Mucosa of stomach (tissue), 1 donor: ENCODE results near the gene FXYD7.
"Not testable (repeated sequence)": the region's sequence is repeated elsewhere in the genome, so short reads cannot be mapped to it uniquely, and the experiment has no call there.

Experiments
- H3K27me3 ChIP-seq: one replicate; pipeline ENCODE4 v1.7.0; 2013; ENCODE audit warnings: mild to moderate bottlenecking, low read length; ENCODE audit not compliant: control insufficient read depth, insufficient read depth
- H3K36me3 ChIP-seq: one replicate; pipeline ENCODE4 v1.7.0; 2013; ENCODE audit warnings: low read length; ENCODE audit not compliant: control insufficient read depth, insufficient read depth
- H3K4me1 ChIP-seq: one replicate; pipeline ENCODE4 v1.7.0; 2013; ENCODE audit warnings: mild to moderate bottlenecking, low read length; ENCODE audit not compliant: control insufficient read depth, insufficient read depth
- H3K4me3 ChIP-seq: one replicate; pipeline ENCODE4 v1.7.0; 2013; ENCODE audit warnings: low read length
- H3K9ac ChIP-seq: one replicate; pipeline ENCODE4 v1.7.0; 2013; ENCODE audit warnings: mild to moderate bottlenecking, low read length, moderate library complexity
- H3K9me3 ChIP-seq: one replicate; pipeline ENCODE4 v1.7.0; 2013; ENCODE audit warnings: mild to moderate bottlenecking, low read length, moderate library complexity; ENCODE audit not compliant: control insufficient read depth
- donor health status: Pancreatic carcinoma.

The FXYD7 gene

DNA sequence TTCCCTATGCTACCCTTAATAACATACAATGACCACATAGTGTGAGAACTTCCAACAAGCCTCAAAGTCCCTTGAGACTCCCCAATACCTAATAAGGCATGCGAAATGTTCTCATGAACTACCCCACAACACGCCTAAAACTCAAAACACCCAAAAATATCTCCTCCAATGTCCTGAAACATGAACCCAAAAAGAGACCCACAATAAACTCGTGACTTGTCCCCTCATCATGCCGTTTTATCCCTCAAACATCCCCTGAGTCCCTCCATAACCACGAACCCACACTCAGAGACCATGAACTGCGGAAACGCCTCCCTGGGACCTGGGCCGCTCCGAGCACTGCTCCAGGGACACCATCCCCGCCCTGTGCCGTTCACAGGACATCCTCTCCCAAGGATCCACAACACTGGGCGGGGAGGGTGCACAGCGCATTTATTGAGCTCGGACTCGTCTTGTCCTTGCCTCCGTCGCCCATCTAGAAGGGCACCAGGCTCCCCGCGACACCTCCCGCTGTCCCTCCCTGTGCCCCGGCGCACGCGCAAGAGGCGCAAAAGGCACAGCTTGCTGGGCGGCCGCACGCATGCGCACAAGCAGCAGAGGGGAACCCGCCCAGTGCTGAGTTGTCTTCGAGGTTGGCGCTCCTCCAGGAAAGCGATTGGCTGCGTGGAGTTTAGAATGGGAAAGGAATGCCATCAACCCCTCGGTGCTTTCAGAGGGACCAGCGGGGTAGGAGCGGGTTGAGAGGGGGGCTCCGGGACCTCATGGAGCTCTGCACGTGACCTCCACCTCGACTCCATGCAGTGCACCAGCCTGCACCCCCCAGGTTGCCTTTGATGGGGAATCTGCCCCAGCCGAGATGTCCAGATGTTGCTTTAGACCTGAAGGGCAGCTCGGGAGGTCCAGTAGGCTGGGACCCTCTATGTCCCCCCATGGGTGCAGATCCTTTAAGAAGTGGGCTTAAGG, 18.7 kb upstream of the FXYD7 start:
- H3K4me1 ChIP-seq: peaks cover 63% of the 10 kb centered on the region
- no peaks in the 10 kb centered on the region for H3K9me3 ChIP-seq
- peak overlapping the region; percentile 57 for H3K9ac ChIP-seq
- peaks cover 6% of the 10 kb centered on the region for H3K36me3 ChIP-seq
- H3K4me3 ChIP-seq: peak overlapping the region; percentile 31
- H3K27me3 ChIP-seq: no peaks in the 10 kb centered on the region

DNA sequence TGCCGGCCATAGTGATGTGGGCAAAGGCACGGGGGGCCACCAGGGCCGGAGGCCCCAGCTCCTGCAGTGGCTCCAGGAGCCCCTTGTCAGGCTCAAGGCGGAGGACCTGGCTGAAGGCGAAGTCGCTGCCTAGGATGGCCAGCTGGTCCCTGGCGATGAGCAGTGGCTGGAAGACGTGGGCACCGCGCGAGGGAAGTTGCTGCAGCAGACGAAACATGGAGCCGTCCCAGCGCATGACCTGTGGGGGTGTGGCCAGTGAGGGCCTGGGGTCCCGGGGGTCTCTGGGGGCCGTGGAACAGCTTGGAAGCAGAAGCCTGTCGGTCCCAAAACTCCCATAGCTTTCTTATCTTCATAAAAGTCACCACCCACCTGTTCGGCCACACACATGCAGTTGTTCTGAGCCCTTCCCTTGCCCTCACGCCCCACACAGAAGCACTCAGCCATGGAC, 17.8 kb upstream of the FXYD7 start:
- H3K27me3 ChIP-seq: no peaks in the 10 kb centered on the region
- no peak overlapping the region for H3K4me3 ChIP-seq
- peaks cover 55% of the 10 kb centered on the region for H3K4me1 ChIP-seq
- H3K9me3 ChIP-seq: no peaks in the 10 kb centered on the region
- H3K9ac ChIP-seq: peak overlapping the region; percentile 57
- H3K36me3 ChIP-seq: peaks cover 6% of the 10 kb centered on the region

DNA sequence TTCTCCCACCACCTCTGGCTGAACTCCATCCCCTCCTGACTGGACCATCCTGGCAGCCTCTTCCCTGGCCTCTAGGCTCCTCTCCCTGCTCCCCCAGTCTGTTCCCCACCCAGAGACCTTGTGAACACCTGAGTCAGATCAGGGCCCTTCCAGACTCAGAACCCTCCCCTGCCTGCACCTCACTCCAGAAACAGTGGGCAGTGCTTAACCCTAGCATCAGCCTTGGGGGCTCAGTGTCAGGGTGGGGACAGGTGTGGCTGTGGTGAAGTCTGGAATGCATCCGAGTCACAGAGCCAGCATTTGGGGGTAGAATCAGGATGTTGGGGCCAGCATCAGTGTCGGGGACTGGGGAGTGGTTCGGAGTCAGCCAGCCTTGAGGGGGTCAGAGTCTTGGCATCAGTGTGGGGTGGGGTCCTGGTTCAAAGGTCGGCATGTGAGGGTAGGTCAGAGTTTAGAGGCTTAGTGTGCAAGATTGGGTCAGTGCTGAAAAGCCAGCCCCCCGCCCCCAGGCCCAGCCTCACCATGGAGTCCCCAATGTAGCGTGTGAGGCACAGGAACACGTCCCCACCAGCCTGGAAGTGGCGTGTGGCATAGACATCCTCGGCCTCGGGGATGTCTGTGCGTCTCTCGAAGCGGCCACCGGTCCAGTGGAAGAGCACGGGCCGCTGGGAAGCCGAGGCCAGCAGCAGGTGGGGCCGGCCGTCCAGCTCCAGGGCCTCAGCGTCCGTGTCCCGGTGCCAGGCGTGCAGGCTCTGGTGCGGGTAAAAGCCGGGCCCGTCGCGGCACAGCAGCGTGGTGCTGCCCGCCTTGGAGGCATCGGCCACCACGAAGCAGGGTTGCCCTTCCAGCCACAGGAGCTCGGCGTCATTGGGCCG, 17.1 kb upstream of the FXYD7 start:
- H3K27me3 ChIP-seq: no peaks in the 10 kb centered on the region
- peaks cover 50% of the 10 kb centered on the region for H3K4me1 ChIP-seq
- H3K9me3 ChIP-seq: no peaks in the 10 kb centered on the region
- H3K9ac ChIP-seq: no peak overlapping the region
- H3K36me3 ChIP-seq: peaks cover 6% of the 10 kb centered on the region
- H3K4me3 ChIP-seq: no peak overlapping the region

DNA sequence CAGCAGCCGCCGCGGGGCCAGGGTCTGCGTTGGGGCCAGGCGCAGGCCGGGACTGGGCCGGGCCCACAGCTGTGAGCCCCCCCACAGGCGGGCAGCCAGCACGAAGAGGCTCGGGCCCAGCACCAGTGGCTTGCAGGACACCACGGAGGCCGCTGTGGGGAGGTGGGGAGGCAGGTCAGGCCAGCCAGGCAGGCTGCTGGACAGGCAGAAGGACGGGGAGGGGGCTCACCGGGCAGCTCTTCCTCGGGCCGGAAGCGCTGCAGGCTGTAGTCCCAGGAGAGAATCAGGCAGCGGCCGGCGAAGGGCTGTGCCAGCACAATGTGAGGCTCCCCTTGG, 16.5 kb upstream of the FXYD7 start:
- Histone ChIP-seq H3K36me3 (peaks cover 3% of the 10 kb centered on the region), H3K9ac (no peak overlapping the region), H3K9me3 (no peaks in the 10 kb centered on the region), H3K4me1 (peaks cover 44% of the 10 kb centered on the region), H3K27me3 (no peaks in the 10 kb centered on the region), H3K4me3 (no peak overlapping the region)

DNA sequence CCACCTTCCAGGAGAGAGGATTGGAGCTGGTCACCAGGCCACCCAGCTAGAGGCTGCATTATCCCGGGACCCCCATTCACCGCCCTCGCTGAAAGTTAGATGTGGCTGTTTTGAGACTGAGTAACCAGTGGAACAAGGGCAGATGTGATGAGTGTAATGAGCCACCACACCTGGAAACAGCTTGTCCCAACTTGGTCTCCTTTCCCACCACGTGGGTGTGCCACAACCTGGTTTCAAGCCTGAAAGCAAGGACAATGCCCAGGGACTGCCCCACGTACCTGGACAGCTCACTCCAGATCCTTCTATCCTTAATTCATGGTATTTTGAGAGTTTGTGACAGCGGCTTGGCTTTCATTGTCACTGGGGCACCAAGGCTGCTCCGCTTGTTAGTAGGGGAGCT, 15.2 kb upstream of the FXYD7 start:
- Histone ChIP-seq H3K9ac (no peak overlapping the region), H3K4me1 (peaks cover 31% of the 10 kb centered on the region), H3K9me3 (no peaks in the 10 kb centered on the region), H3K4me3 (no peak overlapping the region), H3K27me3 (no peaks in the 10 kb centered on the region), H3K36me3 (no peaks in the 10 kb centered on the region)

DNA sequence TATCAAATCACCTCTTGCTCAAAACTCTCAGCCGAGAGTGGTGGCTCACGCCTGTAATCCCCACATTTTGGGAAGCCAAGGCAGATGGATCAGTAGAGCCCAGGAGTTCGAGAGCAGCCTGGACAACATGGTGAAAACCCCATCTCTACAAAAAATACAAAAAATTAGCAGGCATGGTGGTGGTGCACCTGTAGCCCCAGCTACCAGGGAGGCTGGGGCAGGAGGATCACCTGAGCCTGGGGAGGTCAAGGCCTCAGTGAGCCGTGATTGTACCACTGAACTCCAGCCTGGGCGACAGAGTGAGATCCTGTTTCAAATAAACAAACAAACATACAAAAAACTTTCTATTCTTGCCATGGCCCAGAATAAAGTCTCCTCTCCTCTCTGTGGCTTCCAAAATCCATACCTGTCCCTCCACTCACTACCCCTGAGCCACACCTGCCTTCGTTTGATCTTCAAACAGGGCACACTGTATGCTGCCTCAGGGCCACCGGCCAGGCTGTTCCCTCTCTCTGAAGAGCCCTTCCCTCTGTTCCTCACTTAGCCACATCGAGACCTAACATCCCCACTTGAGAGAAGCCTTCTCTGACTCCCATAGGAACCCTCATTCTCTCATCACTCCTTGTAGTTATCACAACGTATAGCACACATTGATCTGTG, 14.5 kb upstream of the FXYD7 start:
- Histone ChIP-seq H3K27me3 (no peaks in the 10 kb centered on the region), H3K36me3 (no peaks in the 10 kb centered on the region), H3K9me3 (no peaks in the 10 kb centered on the region), H3K4me1 (peaks cover 25% of the 10 kb centered on the region), H3K9ac (no peak overlapping the region), H3K4me3 (no peak overlapping the region)

DNA sequence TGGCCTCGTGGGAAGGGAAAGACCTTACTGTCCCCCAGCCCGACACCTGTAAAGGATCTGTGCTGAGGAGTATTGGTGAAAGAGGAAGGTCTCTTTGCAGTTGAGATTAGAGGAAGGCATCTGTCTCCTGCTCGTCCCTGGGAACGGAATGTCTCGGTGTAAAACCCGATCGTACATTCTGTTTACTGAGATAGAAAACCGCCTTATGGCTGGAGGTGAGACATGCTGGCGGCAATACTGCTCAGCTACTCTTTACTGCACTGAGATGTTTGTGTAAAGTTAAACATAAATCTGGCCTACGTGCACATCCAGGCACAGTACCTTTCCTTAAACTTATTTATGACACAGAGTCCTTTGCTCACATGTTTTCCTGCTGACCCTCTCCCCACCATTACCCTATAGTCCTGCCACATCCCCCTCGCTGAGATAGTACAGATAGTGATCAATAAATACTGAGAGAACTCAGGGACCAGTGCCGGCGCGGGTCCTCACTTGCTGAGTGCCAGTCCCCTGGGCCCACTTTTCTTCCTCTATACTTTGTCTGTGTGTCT, 13.3 kb upstream of the FXYD7 start:
- H3K4me3 ChIP-seq, H3K27me3 ChIP-seq, H3K9ac ChIP-seq, H3K9me3 ChIP-seq, H3K36me3 ChIP-seq: not testable (repeated sequence)
- peaks cover 13% of the 10 kb centered on the region for H3K4me1 ChIP-seq

DNA sequence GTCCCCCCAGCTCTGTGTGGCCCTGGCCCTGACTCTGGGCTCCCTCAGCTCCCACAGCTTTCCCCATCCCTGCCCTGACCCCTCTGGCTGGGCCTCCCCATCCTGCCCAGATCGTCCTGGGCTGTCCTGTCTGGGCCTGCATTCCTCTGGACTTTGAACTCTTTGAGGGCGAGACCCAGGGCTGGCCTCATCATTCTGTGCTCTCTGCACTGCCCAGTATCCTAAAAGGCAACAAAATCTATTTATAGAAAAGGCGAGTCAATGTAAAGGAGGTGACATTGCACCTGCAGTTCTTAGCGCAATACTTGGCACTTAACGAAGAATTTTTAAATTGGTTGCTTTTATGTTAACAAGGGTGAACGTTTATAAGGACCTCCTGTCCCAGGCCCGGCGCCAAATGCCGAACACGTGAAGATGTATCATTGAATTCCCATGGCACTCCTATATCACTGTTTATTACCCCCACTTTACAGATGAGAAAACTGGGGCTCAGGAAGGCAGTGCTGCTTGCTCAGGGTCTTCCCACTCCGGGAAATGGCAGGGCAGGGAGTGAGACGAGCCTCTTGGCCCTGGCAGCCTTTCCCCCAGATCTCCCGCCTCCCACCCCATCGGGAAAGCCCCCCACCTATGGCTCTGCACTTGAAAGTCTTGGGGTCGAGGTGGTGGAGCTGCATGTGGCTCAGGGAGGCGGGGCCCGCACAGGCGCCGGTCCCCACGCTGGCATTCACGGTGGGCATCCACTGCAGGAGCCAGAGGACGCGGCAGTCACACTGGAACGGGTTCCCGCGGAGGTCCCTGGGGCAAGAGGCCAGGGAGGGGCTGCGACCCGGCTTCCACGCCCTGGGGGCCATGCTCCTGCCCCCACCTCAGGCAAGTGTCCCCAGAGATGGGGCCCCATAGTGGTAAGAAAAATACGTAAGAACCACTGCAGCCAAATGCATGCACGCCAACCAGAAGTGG, 12.0 kb upstream of the FXYD7 start:
- H3K36me3 ChIP-seq: no peaks in the 10 kb centered on the region
- no peaks in the 10 kb centered on the region for H3K9me3 ChIP-seq
- peaks cover under 1% of the 10 kb centered on the region for H3K4me1 ChIP-seq
- H3K27me3 ChIP-seq: no peaks in the 10 kb centered on the region
- H3K9ac ChIP-seq: no peak overlapping the region
- H3K4me3 ChIP-seq: no peak overlapping the region

DNA sequence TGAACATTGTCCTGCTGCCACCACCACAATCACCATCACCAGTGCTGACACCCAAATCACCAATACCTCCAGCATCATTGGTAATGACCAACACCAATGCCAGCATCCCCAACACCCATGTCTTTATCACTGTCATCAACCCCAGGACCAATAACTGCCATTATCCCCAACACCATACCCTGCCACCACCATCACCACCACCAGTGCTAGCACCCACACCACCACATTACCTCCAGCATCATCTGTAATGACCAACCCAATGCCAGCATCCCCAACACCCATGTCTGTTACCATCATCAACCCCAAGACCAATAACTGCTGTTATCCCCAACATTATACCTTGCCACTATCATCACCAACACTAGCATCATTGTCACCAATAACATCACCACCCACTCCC, 10.8 kb upstream of the FXYD7 start:
- H3K9ac ChIP-seq: no peak overlapping the region
- no peaks in the 10 kb centered on the region for H3K36me3 ChIP-seq
- H3K4me3 ChIP-seq: no peak overlapping the region
- H3K27me3 ChIP-seq: no peaks in the 10 kb centered on the region
- H3K4me1 ChIP-seq: peaks cover 7% of the 10 kb centered on the region
- H3K9me3 ChIP-seq: no peaks in the 10 kb centered on the region

DNA sequence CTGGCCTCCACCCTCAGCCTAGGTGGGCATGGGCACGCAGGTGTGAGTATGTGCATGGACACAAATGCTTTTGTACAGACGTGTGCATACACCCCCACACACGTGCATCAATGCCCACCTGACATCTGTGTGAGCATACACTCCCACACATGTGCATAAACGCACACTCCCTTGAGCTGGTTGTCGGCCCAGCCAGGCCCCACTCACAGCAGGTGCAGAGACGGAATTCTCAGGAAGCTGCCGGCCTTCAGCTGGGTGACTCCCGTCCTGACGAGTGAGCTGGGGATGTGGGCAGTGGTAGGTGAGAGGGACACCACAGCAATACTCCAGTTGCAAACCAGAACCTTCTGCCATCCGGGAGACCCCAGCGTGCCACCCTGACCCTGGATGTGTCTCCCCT, 9.2 kb upstream of the FXYD7 start:
- Histone ChIP-seq H3K9ac (no peak overlapping the region), H3K4me3 (no peak overlapping the region), H3K36me3 (no peaks in the 10 kb centered on the region), H3K4me1 (peaks cover 9% of the 10 kb centered on the region), H3K9me3 (no peaks in the 10 kb centered on the region), H3K27me3 (no peaks in the 10 kb centered on the region)
